HG03520 (cell line): ENCODE measurements around the gene PADI2.

ENCODE experiments used
- ATAC-seq: cut with Tn5 transposase; IDR thresholded peaks from one replicate; pipeline ENCODE4 v1.9.1; 2021; ENCODE audit warnings: mild to moderate bottlenecking, moderate library complexity; ENCODE audit not compliant: unreplicated experiment

The PADI2 gene

GRCh38 chr1:17059391-17060305 is 59.6 kb downstream of the PADI2 start:
- no peak for ATAC-seq

DNA sequence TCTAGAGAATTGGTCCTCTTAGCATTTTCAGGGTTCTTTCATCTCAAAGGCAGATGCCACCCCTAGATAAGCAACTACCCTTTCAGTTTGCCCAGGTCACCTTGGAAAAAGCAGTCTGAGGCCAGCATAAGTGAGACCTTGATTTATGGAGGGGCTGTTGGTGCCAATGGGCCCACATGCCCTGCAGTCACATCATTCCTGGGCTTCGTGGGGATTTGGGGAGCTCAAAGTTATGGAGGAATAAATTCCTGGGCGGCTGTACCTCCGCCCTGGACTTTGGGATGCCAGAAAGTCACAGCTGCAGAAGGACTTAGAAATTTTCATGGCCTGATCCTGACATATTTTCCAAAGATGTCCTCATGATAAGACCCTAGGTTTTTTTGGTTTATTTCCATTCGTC is 62.7 kb downstream of the PADI2 start:
- no peak for ATAC-seq

- ATAC-seq, result no peak
These were observed 63.5 kb downstream of the PADI2 start for GRCh38 chr1:17055801-17056200.

- peak; percentile 94 for ATAC-seq
These were observed 65.4 kb downstream of the PADI2 start, which contains the start of gene SDHB for GRCh38 chr1:17053685-17054410. TSS of gene SDHB (minus strand) at chr1:17054032. CDS start at chr1:17054019, 13 bp downstream.

DNA sequence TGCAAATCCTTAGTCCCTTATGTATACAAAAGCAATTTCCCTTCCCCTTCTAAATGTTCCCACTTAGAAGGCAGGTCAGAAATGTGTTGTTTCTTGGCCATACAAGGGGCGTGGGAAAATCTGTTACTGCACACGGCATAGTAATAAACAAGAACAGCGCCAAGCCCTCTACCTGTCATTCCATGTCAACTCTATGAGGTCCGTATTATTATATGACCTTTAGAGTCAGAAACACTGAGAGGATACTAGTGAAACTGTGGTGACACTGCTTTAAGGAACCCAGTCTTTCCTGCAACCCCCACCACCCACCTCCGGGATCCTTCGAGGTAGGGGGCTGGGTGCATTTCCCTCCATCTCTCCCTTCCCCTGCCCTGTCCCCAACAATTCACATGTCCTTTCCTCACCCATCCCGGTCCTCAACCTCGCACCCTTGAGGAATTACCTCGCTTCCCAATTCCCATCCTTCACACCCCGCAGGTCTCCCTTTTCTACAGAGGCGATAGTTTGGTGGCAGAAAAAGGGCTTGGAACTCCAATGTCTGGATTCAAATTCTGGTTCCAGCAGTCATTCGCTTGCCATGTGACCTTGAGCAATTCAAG is 66.1 kb downstream of the PADI2 start:
- ATAC-seq, result no peak

GRCh38 chr1:17052641-17053040 is 66.6 kb downstream of the PADI2 start:
- no peak for ATAC-seq

DNA sequence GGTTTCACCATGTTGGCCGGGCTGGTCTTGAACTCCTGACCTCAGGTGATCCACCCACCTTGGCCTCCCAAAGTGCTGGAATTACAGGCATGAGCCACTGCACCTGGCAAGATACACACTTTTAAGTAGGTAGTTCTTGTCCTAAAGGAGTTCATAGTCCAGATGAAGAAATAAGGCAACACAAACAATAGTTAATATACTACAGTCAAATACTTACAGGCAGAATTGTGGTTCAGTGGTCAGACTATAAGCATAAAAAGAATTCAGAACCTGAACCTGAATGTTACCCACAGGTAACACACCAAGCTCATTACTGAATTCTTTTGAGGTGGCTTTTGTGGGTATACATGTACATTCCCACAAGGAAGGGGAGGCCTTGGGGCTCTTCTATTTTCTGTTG is 67.2 kb downstream of the PADI2 start:
- ATAC-seq, result no peak

DNA sequence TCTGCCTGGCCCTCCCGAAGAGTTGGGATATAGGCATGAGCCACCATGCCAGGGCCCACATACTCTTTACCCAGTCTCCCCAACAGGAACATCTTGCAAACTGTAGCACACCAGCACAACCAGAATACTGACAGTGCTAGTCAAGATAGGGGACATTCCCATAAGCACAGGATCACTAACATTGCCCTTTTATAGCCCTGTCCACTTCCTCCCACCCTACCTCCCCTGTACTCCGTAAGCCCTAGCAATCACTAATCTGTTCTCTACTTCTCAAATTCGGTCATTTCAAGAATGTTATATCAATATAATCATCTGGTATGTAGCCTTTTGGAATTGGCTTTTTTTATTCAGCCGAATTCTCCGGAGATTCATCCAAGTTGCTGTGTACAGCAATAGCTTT is 71.3 kb downstream of the PADI2 start:
- ATAC-seq, result no peak

DNA sequence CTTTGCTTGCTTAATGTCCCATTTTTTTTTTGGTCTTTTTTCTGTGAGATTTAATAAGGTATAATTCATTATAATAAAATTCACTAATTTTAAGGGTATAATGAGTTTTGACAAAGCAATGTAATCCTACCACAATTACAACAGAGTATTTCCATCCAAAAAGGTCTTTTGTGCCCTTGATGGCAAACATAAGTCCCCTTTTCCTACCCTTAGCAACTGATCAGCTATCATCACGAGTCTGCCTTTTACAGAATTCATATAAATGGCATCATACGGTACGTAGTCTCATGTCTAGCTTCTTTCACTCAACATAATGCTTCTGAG is 73.0 kb downstream of the PADI2 start:
- ATAC-seq, result no peak

DNA sequence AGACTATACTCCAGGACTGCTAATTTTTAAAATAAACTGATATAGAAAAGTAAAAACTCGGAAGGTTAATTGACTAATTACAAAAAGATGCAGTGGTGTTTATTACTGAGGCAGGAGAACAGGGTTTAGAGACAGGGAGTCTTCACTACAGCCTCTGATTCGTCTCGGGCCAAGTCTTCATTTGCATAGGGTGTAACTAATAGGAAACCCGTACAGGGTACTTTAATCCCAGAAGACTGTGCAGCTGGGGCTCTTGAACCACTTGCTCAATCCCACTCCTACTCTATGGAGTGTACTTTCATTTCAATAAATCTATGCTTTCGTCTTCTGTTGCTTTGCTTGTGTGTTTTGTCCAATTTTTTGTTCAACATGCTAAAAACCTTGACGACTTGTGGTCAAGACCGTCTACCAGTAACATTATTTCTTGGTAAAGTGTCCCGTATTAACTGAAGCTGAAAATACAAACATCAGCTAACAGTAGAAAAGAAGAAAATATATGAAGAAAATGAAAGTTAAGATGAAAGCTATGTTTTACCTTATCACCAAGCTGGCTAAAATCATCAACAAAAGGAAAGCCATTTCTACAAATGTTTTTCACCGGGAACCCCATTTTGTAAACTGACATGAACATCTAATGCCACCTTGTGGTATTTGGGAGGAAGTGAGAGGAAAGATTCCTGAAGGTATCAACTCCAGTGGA is 73.5 kb downstream of the PADI2 start:
- ATAC-seq, result no peak

GRCh38 chr1:17045150-17045549 is 74.1 kb downstream of the PADI2 start:
- no peak for ATAC-seq

DNA sequence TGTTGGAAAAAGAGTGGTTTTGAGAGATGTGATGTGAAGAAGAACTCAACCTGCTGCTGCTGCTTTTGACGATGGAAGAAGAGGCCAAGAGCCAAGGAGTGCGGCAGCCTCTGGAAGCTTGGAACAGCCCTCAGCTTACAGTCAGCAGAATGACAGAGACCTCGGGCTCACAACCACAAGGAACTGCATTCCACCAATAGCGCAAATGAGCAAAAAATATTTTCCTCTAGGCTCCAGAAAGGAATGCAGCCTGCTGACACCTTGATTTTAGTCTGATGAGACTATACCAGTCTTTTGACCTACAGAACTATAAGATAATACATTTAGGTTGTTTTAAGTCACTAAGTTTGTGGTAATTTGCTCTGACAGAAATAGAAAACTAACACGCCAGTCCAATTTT is 75.6 kb downstream of the PADI2 start:
- ATAC-seq, result no peak

GRCh38 chr1:17040135-17040534 is 79.1 kb downstream of the PADI2 start:
- no peak for ATAC-seq

- no peak for ATAC-seq
These were observed 79.7 kb downstream of the PADI2 start for GRCh38 chr1:17039522-17039921.

DNA sequence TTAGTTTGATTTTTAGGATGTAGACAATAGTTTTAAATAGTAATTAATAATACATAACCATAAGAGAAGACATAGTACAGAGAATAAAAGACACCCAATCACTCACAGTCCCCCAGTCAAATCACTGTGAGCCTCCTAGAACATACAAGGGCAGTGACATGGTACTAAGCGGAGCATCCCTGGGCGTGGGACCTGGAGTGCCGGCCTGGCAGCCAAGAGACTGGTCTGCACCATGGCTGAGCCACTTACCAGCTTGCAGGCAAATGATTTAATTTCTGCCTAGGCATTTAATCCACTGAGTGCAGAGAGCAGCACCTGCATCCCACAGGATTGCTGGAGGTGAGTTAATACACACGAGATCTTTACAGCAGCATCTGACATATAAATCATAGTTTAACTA is 85.8 kb downstream of the PADI2 start:
- no peak for ATAC-seq

DNA sequence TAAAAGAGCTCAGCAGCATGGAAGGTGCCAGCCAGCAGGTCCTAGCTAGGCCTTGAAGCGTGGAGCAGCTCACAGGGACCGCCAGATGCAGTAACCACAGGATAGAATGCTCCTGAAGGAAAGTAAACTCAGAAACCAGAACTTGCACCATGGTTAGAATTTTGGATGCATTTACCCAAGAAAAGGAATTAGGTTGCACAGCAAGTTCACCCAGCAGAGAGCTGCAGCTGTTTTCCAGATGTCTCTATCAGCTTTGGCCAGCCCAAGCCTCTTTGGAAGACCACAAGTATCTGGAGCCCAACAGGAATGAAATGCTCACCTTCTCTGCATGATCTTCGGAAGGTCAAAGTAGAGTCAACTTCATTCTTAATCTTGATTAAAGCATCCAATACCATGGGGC is 86.5 kb downstream of the PADI2 start:
- no peak for ATAC-seq

DNA sequence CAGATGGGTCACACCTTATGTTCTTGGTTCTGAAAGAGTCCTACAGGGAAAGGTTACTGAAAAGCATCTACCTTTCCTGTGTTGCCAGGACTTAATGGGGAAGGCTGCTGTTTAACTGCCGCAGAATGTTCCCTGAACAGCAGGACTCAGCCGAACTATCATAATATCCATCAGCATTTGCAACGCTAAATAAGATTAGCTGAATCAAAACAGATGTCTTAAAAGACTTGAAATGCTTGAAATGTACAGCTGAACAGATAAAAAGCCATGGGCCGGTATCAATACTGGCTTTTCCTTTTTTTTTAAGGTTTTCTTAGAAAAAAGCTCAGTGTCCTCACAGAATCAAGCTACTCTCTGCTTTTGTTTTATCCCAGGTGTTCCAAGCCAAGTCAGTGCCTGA is 87.8 kb downstream of the PADI2 start:
- ATAC-seq, result no peak

DNA sequence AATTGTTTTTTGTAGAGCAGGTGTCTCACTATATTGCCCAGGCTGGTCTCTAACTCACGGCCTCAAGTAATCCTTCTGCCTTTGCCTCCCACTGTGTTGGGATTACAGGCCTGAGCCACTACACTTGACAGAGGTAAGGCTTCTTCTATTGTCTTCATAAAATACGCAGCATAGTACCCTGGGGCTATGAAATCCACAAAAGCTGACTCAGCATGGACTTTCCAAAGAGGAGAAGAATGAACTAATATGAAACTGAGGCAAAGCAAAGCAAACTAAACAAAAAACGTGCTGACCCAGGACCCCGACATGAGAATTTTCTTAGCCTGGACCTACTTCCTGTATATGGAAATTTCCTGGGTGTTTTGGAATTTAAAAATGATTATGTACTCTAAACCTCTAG is 89.0 kb downstream of the PADI2 start:
- ATAC-seq, result no peak

GRCh38 chr1:17028662-17029188 is 90.5 kb downstream of the PADI2 start:
- ATAC-seq, result no peak

GRCh38 chr1:17027900-17028299 is 91.4 kb downstream of the PADI2 start:
- ATAC-seq, result no peak

DNA sequence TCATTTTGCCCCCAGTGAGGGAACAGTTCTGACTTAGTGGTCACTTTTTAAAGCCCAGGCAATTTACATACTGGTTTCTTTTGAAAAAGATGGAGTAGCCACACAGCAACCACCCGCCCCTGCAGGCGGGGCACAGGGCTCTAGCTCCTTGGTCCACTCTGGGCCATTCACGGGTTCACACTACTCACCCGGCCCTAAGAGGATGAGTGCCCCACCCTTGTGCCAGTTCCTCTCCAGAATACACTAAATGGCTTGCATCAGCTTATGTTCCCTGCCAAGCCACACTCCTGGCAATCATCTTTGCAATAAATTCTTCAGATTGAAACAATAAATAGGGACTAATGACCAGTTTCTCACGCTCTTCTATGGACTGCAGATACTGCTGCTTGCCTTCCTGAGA is 91.8 kb downstream of the PADI2 start:
- ATAC-seq, result no peak
